Esophagus squamous epithelium (tissue), 4 donors: ENCODE measurements around the gene SLC29A1.

Source experiments
- CTCF ChIP-seq, 6 experiments: fragments of 450-650 bp in 4 of 6; fragments of 200-600 bp in 2 of 6; sonication (generic) in 2 of 6; IDR thresholded peaks; one replicate each; pipeline ENCODE4 v1.5.1; 2016 to 2019; ENCODE audit warnings: antibody characterized with exemption in 6 of 6, mild to moderate bottlenecking in 4 of 6, moderate library complexity in 4 of 6
- POLR2A ChIP-seq, 4 donors: fragments of 450-650 bp; IDR thresholded peaks; one replicate each; pipeline ENCODE4 v1.6.1; 2017; ENCODE audit warnings: antibody characterized with exemption in 4 of 4, mild to moderate bottlenecking in 4 of 4, moderate library complexity in 3 of 4

GRCh38 chr6:44201200-44201599, 22.2 kb upstream of the SLC29A1 start:
- TF ChIP-seq POLR2A (IDR thresholded peaks at IDR 0.05) (no peak), CTCF (IDR thresholded peaks at IDR 0.05) (no peak)
